Mucosa of stomach (tissue), 1 donor: ENCODE measurements around the gene PPAN.

Experiments used
- H3K27me3 ChIP-seq: one replicate; pipeline ENCODE4 v1.7.0; 2013; ENCODE audit warnings: mild to moderate bottlenecking, low read length; ENCODE audit not compliant: control insufficient read depth, insufficient read depth
- H3K36me3 ChIP-seq: one replicate; pipeline ENCODE4 v1.7.0; 2013; ENCODE audit warnings: low read length; ENCODE audit not compliant: control insufficient read depth, insufficient read depth
- H3K4me1 ChIP-seq: one replicate; pipeline ENCODE4 v1.7.0; 2013; ENCODE audit warnings: mild to moderate bottlenecking, low read length; ENCODE audit not compliant: control insufficient read depth, insufficient read depth
- H3K4me3 ChIP-seq: one replicate; pipeline ENCODE4 v1.7.0; 2013; ENCODE audit warnings: low read length
- H3K9ac ChIP-seq: one replicate; pipeline ENCODE4 v1.7.0; 2013; ENCODE audit warnings: mild to moderate bottlenecking, low read length, moderate library complexity
- H3K9me3 ChIP-seq: one replicate; pipeline ENCODE4 v1.7.0; 2013; ENCODE audit warnings: mild to moderate bottlenecking, low read length, moderate library complexity; ENCODE audit not compliant: control insufficient read depth
- donor health status: Pancreatic carcinoma.

PPAN gene

GRCh38 chr19:10138879-10139795 is 33.0 kb downstream of the PPAN start:
- Histone ChIP-seq H3K27me3 (no peaks in the 10 kb centered on the region), H3K4me3 (no peak overlapping the region), H3K36me3 (peaks cover 24% of the 10 kb centered on the region), H3K9me3 (no peaks in the 10 kb centered on the region), H3K9ac (no peak overlapping the region), H3K4me1 (no peaks in the 10 kb centered on the region)

GRCh38 chr19:10139952-10140351 is 33.8 kb downstream of the PPAN start:
- no peak overlapping the region for H3K9ac ChIP-seq
- H3K27me3 ChIP-seq: no peaks in the 10 kb centered on the region
- no peaks in the 10 kb centered on the region for H3K4me1 ChIP-seq
- no peak overlapping the region for H3K4me3 ChIP-seq
- H3K36me3 ChIP-seq: peaks cover 24% of the 10 kb centered on the region
- no peaks in the 10 kb centered on the region for H3K9me3 ChIP-seq

GRCh38 chr19:10141479-10141878 is 35.3 kb downstream of the PPAN start:
- peaks cover 28% of the 10 kb centered on the region for H3K36me3 ChIP-seq
- no peak overlapping the region for H3K9ac ChIP-seq
- no peaks in the 10 kb centered on the region for H3K27me3 ChIP-seq
- H3K4me1 ChIP-seq: no peaks in the 10 kb centered on the region
- H3K4me3 ChIP-seq: no peak overlapping the region
- H3K9me3 ChIP-seq: no peaks in the 10 kb centered on the region

- H3K4me3 ChIP-seq: no peak overlapping the region
- H3K27me3 ChIP-seq: no peaks in the 10 kb centered on the region
- no peaks in the 10 kb centered on the region for H3K9me3 ChIP-seq
- H3K4me1 ChIP-seq: no peaks in the 10 kb centered on the region
- no peak overlapping the region for H3K9ac ChIP-seq
- H3K36me3 ChIP-seq: peaks cover 28% of the 10 kb centered on the region
These were observed 35.8 kb downstream of the PPAN start for GRCh38 chr19:10141973-10142372.

- Histone ChIP-seq H3K36me3 (peaks cover 21% of the 10 kb centered on the region), H3K4me3 (no peak overlapping the region), H3K9me3 (no peaks in the 10 kb centered on the region), H3K27me3 (no peaks in the 10 kb centered on the region), H3K4me1 (no peaks in the 10 kb centered on the region), H3K9ac (no peak overlapping the region)
These were observed 36.7 kb downstream of the PPAN start for GRCh38 chr19:10142701-10143375.

GRCh38 chr19:10143681-10144080 is 37.5 kb downstream of the PPAN start:
- peaks cover 14% of the 10 kb centered on the region for H3K36me3 ChIP-seq

GRCh38 chr19:10144361-10144760 is 38.2 kb downstream of the PPAN start:
- Histone ChIP-seq H3K27me3 (no peaks in the 10 kb centered on the region), H3K9ac (no peak overlapping the region), H3K4me1 (no peaks in the 10 kb centered on the region), H3K4me3 (no peak overlapping the region), H3K9me3 (no peaks in the 10 kb centered on the region), H3K36me3 (peaks cover 14% of the 10 kb centered on the region)

More at GRCh38 chr19:10143681-10144080, 37.5 kb downstream of the PPAN start:
- no peaks in the 10 kb centered on the region for H3K9me3 ChIP-seq
- no peak overlapping the region for H3K9ac ChIP-seq
- H3K4me3 ChIP-seq: no peak overlapping the region
- no peaks in the 10 kb centered on the region for H3K27me3 ChIP-seq
- H3K4me1 ChIP-seq: no peaks in the 10 kb centered on the region

GRCh38 chr19:10145031-10145430 is 38.9 kb downstream of the PPAN start:
- Histone ChIP-seq H3K4me1 (no peaks in the 10 kb centered on the region), H3K9ac (no peak overlapping the region), H3K27me3 (no peaks in the 10 kb centered on the region), H3K9me3 (no peaks in the 10 kb centered on the region), H3K4me3 (no peak overlapping the region), H3K36me3 (peaks cover 14% of the 10 kb centered on the region)

- Histone ChIP-seq H3K4me3 (no peak overlapping the region), H3K27me3 (no peaks in the 10 kb centered on the region), H3K9me3 (no peaks in the 10 kb centered on the region), H3K4me1 (no peaks in the 10 kb centered on the region), H3K9ac (no peak overlapping the region), H3K36me3 (peaks cover 13% of the 10 kb centered on the region)
These were observed 40.0 kb downstream of the PPAN start for GRCh38 chr19:10146142-10146541.

GRCh38 chr19:10149427-10149826 is 43.3 kb downstream of the PPAN start:
- no peaks in the 10 kb centered on the region for H3K4me1 ChIP-seq
- no peaks in the 10 kb centered on the region for H3K27me3 ChIP-seq
- H3K9me3 ChIP-seq: no peaks in the 10 kb centered on the region
- no peak overlapping the region for H3K9ac ChIP-seq
- H3K36me3 ChIP-seq: peaks cover 14% of the 10 kb centered on the region
- no peak overlapping the region for H3K4me3 ChIP-seq

GRCh38 chr19:10151521-10151920 is 45.4 kb downstream of the PPAN start:
- no peaks in the 10 kb centered on the region for H3K9me3 ChIP-seq
- H3K4me3 ChIP-seq: no peak overlapping the region
- H3K4me1 ChIP-seq: no peaks in the 10 kb centered on the region
- H3K9ac ChIP-seq: no peak overlapping the region
- H3K36me3 ChIP-seq: peaks cover 9% of the 10 kb centered on the region
- no peaks in the 10 kb centered on the region for H3K27me3 ChIP-seq

GRCh38 chr19:10152100-10152499 is 45.9 kb downstream of the PPAN start:
- Histone ChIP-seq H3K9me3 (no peaks in the 10 kb centered on the region), H3K4me1 (no peaks in the 10 kb centered on the region), H3K36me3 (peaks cover 9% of the 10 kb centered on the region), H3K27me3 (no peaks in the 10 kb centered on the region), H3K9ac (no peak overlapping the region), H3K4me3 (no peak overlapping the region)
